Lower leg skin (tissue), 3 donors: ENCODE data around the gene GRID2.

Source experiments
- POLR2A ChIP-seq, 2 donors: fragments of 450-650 bp; IDR thresholded peaks; one replicate each; pipeline ENCODE4 v1.6.1; 2016 to 2017; ENCODE audit warnings: antibody characterized with exemption in 2 of 2, mild to moderate bottlenecking in 1 of 2, moderate library complexity in 1 of 2
- TF ChIP-seq, protein P1 (sequence below), 3 donors: fragments of 450-650 bp; IDR thresholded peaks; one replicate each; pipeline ENCODE4 v1.5.1; 2016; ENCODE audit warnings: antibody characterized with exemption in 3 of 3, mild to moderate bottlenecking in 3 of 3, moderate library complexity in 2 of 3

DNA sequence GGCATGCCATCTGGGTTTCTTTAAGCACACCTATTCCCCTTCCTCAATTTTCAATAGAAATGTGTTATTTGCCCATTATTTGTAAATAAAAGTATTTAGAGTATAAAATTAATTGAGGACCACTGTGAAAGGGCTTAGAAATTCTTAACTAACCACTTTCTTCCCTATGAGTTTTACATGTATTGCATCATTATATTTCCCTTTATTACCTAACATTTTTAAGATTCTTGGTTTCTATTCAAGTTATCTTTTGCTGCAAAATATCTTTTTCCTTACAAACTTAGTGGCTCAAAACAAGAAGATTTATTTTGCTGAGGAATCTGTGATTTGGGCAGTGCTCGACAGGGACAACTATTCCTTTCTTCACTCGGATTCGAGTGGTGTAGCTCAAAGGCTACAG is 40.5 kb downstream of the GRID2 start:
- TF ChIP-seq, protein P1, sequence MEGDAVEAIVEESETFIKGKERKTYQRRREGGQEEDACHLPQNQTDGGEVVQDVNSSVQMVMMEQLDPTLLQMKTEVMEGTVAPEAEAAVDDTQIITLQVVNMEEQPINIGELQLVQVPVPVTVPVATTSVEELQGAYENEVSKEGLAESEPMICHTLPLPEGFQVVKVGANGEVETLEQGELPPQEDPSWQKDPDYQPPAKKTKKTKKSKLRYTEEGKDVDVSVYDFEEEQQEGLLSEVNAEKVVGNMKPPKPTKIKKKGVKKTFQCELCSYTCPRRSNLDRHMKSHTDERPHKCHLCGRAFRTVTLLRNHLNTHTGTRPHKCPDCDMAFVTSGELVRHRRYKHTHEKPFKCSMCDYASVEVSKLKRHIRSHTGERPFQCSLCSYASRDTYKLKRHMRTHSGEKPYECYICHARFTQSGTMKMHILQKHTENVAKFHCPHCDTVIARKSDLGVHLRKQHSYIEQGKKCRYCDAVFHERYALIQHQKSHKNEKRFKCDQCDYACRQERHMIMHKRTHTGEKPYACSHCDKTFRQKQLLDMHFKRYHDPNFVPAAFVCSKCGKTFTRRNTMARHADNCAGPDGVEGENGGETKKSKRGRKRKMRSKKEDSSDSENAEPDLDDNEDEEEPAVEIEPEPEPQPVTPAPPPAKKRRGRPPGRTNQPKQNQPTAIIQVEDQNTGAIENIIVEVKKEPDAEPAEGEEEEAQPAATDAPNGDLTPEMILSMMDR (IDR thresholded peaks at IDR 0.05) = no peak
- TF ChIP-seq POLR2A (IDR thresholded peaks at IDR 0.05) = no peak
